SK-N-SH (cell line): ENCODE data around the gene FAM210B.

ENCODE experiments used
- EZH2phosphoT487 ChIP-seq: fragments of 200-600 bp; sonication (generic); IDR thresholded peaks from 2 replicates; pipeline ENCODE4 v1.6.1; 2017; ENCODE audit warnings: low read depth, mixed run types, mild to moderate bottlenecking, antibody characterized with exemption, moderate library complexity, borderline replicate concordance
- TAF1 ChIP-seq: IDR thresholded peaks from 2 replicates; pipeline ENCODE4 v1.6.1; 2012; ENCODE audit warnings: low read depth, mild to moderate bottlenecking, low read length, moderate library complexity, borderline replicate concordance
- TF ChIP-seq, protein P1 (sequence below): fragments of 200-600 bp; sonication (generic); IDR thresholded peaks from 2 replicates; pipeline ENCODE4 v1.6.1; 2017; ENCODE audit warnings: antibody characterized with exemption, mild to moderate bottlenecking, moderate library complexity

DNA sequence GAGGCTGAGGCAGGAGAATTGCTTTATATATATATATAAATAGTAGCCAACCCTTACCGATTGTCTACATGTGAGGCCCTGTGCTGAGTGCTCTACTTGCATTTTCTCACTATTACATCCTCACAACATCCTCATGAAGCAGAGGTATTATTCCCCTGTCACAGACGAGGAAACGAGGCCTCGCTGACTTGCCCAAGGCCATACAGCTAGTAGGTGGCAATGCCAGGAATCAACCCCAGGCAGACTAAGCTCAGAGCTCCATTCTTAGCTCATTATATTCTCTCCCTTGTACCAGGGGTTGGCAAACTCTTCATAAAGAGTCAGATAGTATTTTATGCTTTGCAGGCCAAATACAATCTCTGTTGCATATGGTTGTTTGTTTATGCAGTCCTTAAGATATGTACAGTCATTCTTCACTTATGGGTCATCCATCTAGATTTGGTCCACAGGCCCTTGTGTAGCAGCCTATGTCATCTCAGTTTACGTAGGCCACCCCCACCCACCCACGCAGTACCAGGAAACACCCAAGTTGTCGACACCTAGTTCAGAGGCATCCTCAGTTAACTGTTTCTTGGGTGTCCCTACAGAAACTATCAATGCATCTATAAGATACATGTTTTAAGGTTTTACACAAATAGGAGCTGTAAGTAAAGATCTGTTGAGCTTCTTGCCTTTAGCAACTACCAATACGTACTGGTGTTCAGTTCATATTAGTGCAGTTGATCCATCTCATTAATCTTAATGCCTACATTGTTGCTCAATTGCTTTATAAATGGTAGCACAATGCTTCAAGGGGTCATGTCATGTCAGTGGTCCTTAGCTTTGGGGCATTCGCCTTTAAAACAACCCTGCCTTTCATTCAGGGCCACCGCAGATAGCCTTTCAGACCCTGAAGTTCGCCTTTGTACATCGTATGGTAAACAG, 56.3 kb downstream of the FAM210B start:
- TF ChIP-seq, protein P1, sequence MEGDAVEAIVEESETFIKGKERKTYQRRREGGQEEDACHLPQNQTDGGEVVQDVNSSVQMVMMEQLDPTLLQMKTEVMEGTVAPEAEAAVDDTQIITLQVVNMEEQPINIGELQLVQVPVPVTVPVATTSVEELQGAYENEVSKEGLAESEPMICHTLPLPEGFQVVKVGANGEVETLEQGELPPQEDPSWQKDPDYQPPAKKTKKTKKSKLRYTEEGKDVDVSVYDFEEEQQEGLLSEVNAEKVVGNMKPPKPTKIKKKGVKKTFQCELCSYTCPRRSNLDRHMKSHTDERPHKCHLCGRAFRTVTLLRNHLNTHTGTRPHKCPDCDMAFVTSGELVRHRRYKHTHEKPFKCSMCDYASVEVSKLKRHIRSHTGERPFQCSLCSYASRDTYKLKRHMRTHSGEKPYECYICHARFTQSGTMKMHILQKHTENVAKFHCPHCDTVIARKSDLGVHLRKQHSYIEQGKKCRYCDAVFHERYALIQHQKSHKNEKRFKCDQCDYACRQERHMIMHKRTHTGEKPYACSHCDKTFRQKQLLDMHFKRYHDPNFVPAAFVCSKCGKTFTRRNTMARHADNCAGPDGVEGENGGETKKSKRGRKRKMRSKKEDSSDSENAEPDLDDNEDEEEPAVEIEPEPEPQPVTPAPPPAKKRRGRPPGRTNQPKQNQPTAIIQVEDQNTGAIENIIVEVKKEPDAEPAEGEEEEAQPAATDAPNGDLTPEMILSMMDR: no peak
- no peak for TF ChIP-seq TAF1
- no peak for TF ChIP-seq EZH2phosphoT487
